ENCODE measurements around the gene FXN.
A peak's percentile ranks its signal among the peaks of the same experiment; 100 is the strongest.
"Not testable (repeated sequence)": the region's sequence is repeated elsewhere in the genome, so short reads cannot be mapped to it uniquely, and the experiment has no call there.

FXN gene

DNA sequence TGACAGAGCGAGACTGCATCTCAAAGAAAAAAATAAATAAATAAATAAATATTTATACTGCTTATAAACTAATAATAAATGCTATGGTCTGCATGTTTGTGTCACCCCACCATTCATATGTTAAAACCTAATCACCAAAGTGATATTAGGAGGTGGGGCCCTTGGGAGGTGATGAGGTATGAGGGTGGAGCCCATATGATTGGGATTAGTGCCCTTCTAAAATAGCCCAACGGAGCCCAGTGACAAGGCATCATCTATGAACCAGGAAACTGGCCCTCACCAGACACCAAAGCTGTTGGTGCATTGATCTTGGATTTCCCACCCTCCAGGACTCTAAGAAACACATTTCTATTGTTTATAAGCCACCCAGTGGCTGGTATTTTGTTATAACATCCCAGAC lies 5.1 kb downstream of the FXN start:
- Histone ChIP-seq H3K27ac (no peak overlapping the region), H3K4me1 (peaks cover 33% of the 10 kb centered on the region), H3K36me3 (peaks cover 36% of the 10 kb centered on the region), H3K4me2 (no peak overlapping the region), H3K27me3 (no peaks in the 10 kb centered on the region), H3K9ac (no peak overlapping the region), H4K20me1 (peaks cover 62% of the 10 kb centered on the region), H3K9me3 (no peaks in the 10 kb centered on the region), H3K4me3 (no peak overlapping the region)
- TF ChIP-seq Cebpa-rat (IDR thresholded peaks at IDR 0.05) = no peak

DNA sequence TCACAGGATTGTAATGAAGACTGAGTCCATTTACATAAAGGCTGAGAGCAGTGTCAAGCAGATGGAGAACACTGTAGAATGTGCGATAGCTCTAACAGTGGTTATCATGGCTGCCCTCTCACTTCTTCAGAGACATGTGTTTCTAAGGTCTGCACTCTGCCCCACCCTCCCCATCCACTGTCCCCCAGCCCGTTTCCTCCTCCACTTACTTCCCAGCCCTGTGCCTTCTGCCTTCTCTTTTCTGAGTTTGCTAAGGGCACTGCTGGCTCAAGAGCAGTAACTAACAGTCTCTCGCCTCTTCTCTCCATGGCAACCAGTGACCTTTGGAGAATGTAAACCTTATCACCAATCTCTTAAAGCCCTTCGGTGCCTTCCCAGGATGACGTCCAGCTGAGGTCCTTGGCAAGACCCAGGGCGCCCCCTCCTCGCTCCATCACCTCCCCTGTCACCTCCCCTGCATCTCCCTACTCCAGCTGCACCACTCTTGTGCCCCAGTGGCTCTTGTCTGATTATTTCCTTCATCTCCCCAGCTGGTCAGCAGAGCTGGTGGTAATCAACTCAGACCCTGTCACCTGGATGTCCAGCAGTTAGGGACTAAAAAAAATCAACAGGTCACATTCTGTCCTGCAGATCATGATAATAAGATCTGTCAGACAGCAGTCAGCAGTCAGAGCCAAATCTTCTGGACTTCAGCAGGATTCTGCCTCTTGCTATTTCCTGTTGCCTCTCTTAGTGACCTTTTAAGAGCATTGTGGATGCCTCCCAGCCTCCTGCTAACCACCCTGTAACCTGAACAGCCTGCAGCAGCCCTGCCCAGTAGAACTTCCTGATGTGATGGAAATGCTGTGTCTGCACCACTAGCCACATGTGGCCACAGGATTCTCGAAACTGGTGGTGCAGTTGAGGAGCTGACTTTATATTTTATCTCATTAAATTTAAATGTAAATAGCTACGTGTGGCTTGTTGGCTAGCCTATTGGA lies 9.0 kb downstream of the FXN start:
- peaks cover 38% of the 10 kb centered on the region for H3K4me1 ChIP-seq
- peak overlapping the region; percentile 51; the same call in 1 of the 2 replicates for H3K9ac ChIP-seq
- H3K9me3 ChIP-seq = no peaks in the 10 kb centered on the region
- TF ChIP-seq Cebpa-rat (IDR thresholded peaks at IDR 0.05) = no peak
- H4K20me1 ChIP-seq = peaks cover 67% of the 10 kb centered on the region
- H3K4me2 ChIP-seq = peak overlapping the region; percentile 42
- H3K4me3 ChIP-seq = no peak overlapping the region
- H3K36me3 ChIP-seq = peaks cover 72% of the 10 kb centered on the region
- H3K27ac ChIP-seq = no peak overlapping the region
- H3K27me3 ChIP-seq = no peaks in the 10 kb centered on the region

DNA sequence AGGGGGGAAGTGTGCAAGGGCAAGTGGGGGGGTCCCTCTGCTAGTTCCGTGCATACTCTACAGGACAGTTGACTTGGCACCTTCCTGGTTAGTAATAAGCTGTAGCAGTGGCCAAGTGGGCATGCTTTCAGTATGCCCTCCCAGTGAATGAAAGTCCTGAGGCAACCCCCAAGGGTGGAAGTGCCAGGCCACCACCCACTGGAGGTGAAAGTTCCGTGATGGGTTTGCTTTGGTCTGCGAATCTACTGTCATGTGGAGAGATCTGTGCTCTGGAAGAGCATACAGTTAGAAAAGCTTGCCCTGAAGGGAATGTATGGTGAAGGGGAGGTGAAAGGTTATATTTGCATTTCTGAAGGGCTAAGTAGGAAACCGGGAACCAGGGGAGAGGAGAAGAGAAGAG lies 10.3 kb downstream of the FXN start:
- Histone ChIP-seq H3K36me3 (peaks cover 74% of the 10 kb centered on the region), H3K4me2 (peak overlapping the region; percentile 42), H3K4me1 (peaks cover 38% of the 10 kb centered on the region), H3K9ac (no peak overlapping the region), H4K20me1 (peaks cover 54% of the 10 kb centered on the region), H3K9me3 (no peaks in the 10 kb centered on the region), H3K27me3 (no peaks in the 10 kb centered on the region), H3K4me3 (no peak overlapping the region), H3K27ac (no peak overlapping the region)
- no peak for TF ChIP-seq Cebpa-rat (IDR thresholded peaks at IDR 0.05)

DNA sequence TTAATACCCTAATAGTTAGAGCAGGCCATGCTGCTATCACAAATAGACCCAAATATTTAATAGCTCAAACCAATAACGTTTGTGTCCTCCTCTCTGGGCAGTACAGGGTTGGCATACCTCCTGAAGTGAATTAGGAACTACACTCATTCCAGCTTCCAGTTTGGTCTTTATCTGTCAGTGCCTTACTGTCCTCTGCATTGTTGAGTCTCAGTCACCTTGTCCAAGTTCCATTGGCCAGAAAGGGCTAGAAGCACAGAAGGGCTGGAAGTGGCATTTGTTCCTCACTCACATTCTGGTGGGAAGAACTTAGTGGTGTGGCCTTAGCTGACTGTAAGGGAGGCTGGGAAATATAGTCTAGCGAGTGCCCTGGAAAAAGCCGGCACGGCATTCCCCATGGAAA lies 11.2 kb downstream of the FXN start:
- H3K4me2 ChIP-seq = peak overlapping the region; percentile 65

DNA sequence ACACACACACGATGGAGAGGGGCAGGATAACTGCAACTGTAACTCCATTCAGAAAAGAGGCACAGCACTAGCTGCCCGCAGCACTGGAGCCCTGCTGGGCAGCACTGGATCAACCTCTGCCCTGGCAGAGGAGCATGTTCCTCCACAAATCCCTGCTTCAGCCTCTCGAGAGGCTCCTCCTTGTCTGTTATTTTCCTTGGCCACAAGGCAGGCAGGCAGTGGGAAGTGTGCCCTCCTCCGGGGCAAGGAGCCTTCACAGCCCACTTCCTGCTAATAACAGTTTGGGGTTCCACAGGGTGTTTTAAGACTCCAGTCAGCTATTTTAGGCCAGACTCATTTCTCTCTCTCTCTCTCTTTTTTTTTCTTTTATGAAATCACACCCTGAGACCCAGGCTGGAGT lies 11.8 kb downstream of the FXN start:
- peak overlapping the region; percentile 48; the same call in 1 of the 2 replicates for H3K9ac ChIP-seq
- no peak for TF ChIP-seq Cebpa-rat (IDR thresholded peaks at IDR 0.05)
- peaks cover 77% of the 10 kb centered on the region for H3K36me3 ChIP-seq
- peak overlapping the region; percentile 72 for H3K27ac ChIP-seq
- no peaks in the 10 kb centered on the region for H3K9me3 ChIP-seq
- no peak overlapping the region for H3K4me3 ChIP-seq
- H4K20me1 ChIP-seq = peaks cover 39% of the 10 kb centered on the region
- H3K4me2 ChIP-seq = peak overlapping the region; percentile 65
- no peaks in the 10 kb centered on the region for H3K27me3 ChIP-seq
- H3K4me1 ChIP-seq = peaks cover 38% of the 10 kb centered on the region

More for the DNA sequence above, 11.2 kb downstream of the FXN start:
- TF ChIP-seq Cebpa-rat (IDR thresholded peaks at IDR 0.05) = no peak
- Histone ChIP-seq H3K36me3 (peaks cover 75% of the 10 kb centered on the region), H3K9me3 (no peaks in the 10 kb centered on the region), H3K4me1 (peaks cover 38% of the 10 kb centered on the region), H3K27me3 (no peaks in the 10 kb centered on the region), H3K9ac (peak overlapping the region; percentile 48; the same call in 1 of the 2 replicates), H3K27ac (peak overlapping the region; percentile 72), H3K4me3 (no peak overlapping the region), H4K20me1 (peaks cover 45% of the 10 kb centered on the region)

DNA sequence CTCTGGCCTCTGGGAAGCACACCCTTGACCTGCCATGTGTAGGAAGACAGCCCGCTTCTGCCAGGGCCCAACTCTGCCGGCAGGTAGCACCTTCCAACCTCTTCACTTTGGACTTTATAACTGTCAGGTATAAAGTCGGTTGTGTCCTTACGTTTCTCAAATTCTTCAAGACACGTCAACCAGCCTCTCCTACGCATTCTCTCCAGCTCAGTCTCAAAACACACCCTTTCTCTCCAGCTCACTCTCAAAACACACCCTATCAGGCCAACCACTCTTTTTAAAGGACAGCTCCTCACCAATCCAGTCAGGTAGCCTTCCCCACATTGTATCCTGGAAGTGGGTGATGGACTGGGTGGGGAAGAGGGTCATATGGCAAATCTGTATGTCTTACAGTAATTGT lies 13.5 kb downstream of the FXN start:
- Histone ChIP-seq H3K4me1 (peaks cover 38% of the 10 kb centered on the region), H4K20me1 (peaks cover 31% of the 10 kb centered on the region; the same call in 1 of the 2 replicates), H3K9ac (no peak overlapping the region), H3K4me3 (no peak overlapping the region), H3K36me3 (peaks cover 85% of the 10 kb centered on the region), H3K4me2 (no peak overlapping the region), H3K27me3 (no peaks in the 10 kb centered on the region), H3K9me3 (no peaks in the 10 kb centered on the region), H3K27ac (no peak overlapping the region)
- TF ChIP-seq Cebpa-rat (IDR thresholded peaks at IDR 0.05) = no peak

DNA sequence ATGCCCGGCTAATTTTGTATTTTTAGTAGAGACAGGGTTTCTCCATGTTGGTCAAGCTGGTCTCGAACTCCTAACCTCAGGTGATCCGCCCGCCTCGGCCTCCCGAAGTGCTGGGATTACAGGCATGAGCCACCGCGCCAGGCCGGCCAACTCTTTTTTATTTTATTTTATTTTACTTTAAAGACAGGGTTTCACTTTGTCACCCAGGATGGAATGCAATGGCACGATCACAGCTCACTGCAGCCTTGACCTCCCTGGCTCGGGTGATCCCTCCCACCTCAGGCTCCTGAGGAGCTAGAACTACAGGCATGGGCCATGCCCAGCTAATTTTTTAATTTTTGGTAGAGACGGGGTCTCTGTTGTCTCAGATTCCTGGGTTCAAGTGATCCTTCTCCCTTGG lies 15.4 kb downstream of the FXN start:
- H4K20me1 ChIP-seq = peaks cover 19% of the 10 kb centered on the region; the same call in 1 of the 2 replicates
- not testable (repeated sequence) for H3K4me2 ChIP-seq, H3K4me3 ChIP-seq, H3K27me3 ChIP-seq, H3K27ac ChIP-seq, H3K9ac ChIP-seq, H3K9me3 ChIP-seq
- H3K36me3 ChIP-seq = peaks cover 92% of the 10 kb centered on the region
- H3K4me1 ChIP-seq = peaks cover 20% of the 10 kb centered on the region

DNA sequence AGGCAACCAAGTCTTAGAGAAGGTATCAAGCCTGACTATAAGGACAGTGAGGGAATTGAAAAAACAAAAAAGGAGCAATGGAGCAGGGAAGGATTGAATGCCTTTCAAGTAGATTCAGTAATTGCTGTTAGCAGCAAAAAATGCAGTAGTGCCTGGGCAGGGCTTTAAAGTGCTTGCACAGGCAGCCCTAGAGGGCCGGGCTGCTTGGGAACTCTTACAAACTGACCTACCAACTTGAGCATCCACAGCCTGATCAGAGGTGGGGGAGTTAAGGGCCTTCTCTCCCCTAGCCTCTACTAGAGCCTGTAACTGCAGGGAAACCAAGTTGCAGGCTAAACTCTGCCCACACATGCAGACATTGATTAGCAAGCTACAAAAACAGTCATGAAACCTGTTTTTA lies 19.4 kb downstream of the FXN start:
- no peak for TF ChIP-seq Cebpa-rat (IDR thresholded peaks at IDR 0.05)
- peaks cover 90% of the 10 kb centered on the region for H3K36me3 ChIP-seq

DNA sequence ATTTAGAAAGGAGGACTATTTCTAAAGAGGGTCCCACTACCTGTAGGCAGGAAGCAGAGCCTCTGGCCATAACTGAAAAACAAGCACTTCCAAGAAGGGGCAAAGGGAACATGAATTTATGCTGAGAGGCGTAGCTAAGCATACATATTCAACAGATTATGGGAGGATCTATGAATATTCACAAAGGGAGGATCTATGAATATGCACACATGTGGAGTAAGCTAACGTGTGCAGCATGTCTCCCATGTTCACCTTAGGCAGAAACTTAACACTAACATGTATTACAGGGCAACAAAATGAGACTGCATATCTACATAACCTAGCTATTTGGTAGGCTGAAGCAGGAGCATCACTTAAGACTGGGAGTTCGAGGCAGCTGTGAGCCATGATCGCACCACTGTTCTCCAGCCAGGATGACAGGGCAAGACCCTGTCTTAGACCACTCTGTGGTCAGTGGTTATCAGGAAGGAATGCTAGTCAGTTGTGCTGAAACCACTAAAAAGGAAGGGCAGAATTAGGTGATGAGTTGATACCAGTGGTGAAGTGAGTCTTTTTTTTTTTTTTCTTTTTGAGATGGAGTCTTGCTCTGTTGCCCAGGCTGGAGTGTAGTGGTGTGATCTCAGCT lies 20.8 kb downstream of the FXN start:
- Histone ChIP-seq H3K4me1 (peaks cover 9% of the 10 kb centered on the region), H3K36me3 (peaks cover 91% of the 10 kb centered on the region), H3K27me3 (no peaks in the 10 kb centered on the region), H3K9me3 (0 out of 2 replicates have a peak, but pooled peaks cover 5% of the 10 kb centered on the region), H3K9ac (no peak overlapping the region), H3K27ac (no peak overlapping the region), H3K4me2 (no peak overlapping the region), H3K4me3 (no peak overlapping the region), H4K20me1 (0 out of 2 replicates have a peak, but pooled peaks cover 15% of the 10 kb centered on the region)
- TF ChIP-seq Cebpa-rat (IDR thresholded peaks at IDR 0.05) = no peak

More for the DNA sequence above, 19.4 kb downstream of the FXN start:
- H3K4me3 ChIP-seq = no peak overlapping the region
- no peaks in the 10 kb centered on the region for H3K27me3 ChIP-seq
- H3K27ac ChIP-seq = no peak overlapping the region
- H4K20me1 ChIP-seq = 0 out of 2 replicates have a peak, but pooled peaks cover 10% of the 10 kb centered on the region
- H3K9me3 ChIP-seq = 0 out of 2 replicates have a peak, but pooled peaks cover 5% of the 10 kb centered on the region
- H3K4me1 ChIP-seq = no peaks in the 10 kb centered on the region
- H3K4me2 ChIP-seq = no peak overlapping the region
- H3K9ac ChIP-seq = no peak overlapping the region

DNA sequence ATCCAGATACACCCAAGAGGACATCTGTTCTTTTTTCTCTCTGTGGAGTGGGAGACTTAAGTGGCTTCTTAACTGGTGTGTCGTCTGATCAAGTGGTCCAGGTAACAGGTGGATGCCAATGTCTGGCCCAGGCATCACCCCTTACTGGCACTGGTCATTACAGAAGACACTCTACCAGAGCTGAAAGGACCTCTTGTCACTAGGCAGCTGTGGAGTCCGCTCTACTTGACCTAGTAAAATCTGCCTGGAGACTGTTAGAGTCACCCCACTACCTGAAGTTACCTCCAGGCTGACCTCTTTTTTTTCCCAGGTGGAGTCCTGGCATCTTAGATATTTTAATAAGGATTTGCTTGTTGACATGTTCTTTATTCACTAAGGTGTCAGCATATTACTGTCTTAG lies 22.5 kb downstream of the FXN start:
- no peak for TF ChIP-seq Cebpa-rat (IDR thresholded peaks at IDR 0.05)
- H3K9me3 ChIP-seq = 0 out of 2 replicates have a peak, but pooled peaks cover 5% of the 10 kb centered on the region

More for the DNA sequence above, 22.5 kb downstream of the FXN start:
- H3K9ac ChIP-seq = no peak overlapping the region
- no peak overlapping the region for H3K27ac ChIP-seq
- no peaks in the 10 kb centered on the region for H3K27me3 ChIP-seq
- H3K36me3 ChIP-seq = peaks cover 78% of the 10 kb centered on the region
- H3K4me1 ChIP-seq = peaks cover 9% of the 10 kb centered on the region
- H3K4me2 ChIP-seq = no peak overlapping the region
- H4K20me1 ChIP-seq = 0 out of 2 replicates have a peak, but pooled peaks cover 15% of the 10 kb centered on the region
- H3K4me3 ChIP-seq = no peak overlapping the region

Measured in BLaER1 (cell line).